Activated CD4-positive, alpha-beta memory T cell treated with anti-CD3 and anti-CD28 coated beads for 36 hours (primary cell): Measurements from ENCODE around the gene PRKACA. TPM values are rescaled to one million over a fixed set of nuclear protein-coding genes. Genes with fewer than 3 reads are reported as not detected.

Experiments
- CTCF ChIA-PET: fragments of 350-600 bp; sonication (Branson Sonifier 250); formaldehyde crosslinking; loops from one replicate; lab custom pipeline; 2021; ENCODE audit warnings: antibody characterized with exemption, inconsistent platforms; lab: Charles Lee
- POLR2A ChIA-PET: fragments of 350-600 bp; sonication (Branson Sonifier 250); formaldehyde crosslinking; loops from one replicate; lab custom pipeline; 2021; ENCODE audit warnings: antibody characterized with exemption; lab: Charles Lee
- DNase-seq: peaks from one replicate; pipeline ENCODE4 v3.0.0-alpha.2; 2020
- H3K27ac Mint-ChIP-seq: one replicate; pipeline ENCODE4 v1.8.0; 2021; ENCODE audit warnings: mixed read lengths
- H3K27me3 Mint-ChIP-seq: one replicate; pipeline ENCODE4 v1.8.0; 2021; ENCODE audit warnings: mixed read lengths
- H3K36me3 Mint-ChIP-seq: one replicate; pipeline ENCODE4 v1.8.0; 2021; ENCODE audit warnings: mixed read lengths
- H3K4me1 Mint-ChIP-seq: one replicate; pipeline ENCODE4 v1.8.0; 2021; ENCODE audit warnings: low read depth, mixed read lengths
- H3K4me3 Mint-ChIP-seq: one replicate; pipeline ENCODE4 v1.8.0; 2021; ENCODE audit warnings: mild to moderate bottlenecking, mixed read lengths
- H3K9me3 Mint-ChIP-seq: one replicate; pipeline ENCODE4 v1.8.0; 2021; ENCODE audit warnings: mixed read lengths
- intact Hi-C: fragments of 100-400 bp; cut with micrococcal nuclease; formaldehyde crosslinking; loops from one replicate; pipeline ENCODE4 v1.15.1; 2023
- total RNA-seq, 2 experiments: library from RNA; stranded (reverse); gene quantifications; one replicate each; pipeline ENCODE4 v1.2.3, GENCODE V29; 2021

Gene PRKACA
- total RNA-seq, 2 experiments from 2014 or later = 64.3 to 65.6 TPM

DNA sequence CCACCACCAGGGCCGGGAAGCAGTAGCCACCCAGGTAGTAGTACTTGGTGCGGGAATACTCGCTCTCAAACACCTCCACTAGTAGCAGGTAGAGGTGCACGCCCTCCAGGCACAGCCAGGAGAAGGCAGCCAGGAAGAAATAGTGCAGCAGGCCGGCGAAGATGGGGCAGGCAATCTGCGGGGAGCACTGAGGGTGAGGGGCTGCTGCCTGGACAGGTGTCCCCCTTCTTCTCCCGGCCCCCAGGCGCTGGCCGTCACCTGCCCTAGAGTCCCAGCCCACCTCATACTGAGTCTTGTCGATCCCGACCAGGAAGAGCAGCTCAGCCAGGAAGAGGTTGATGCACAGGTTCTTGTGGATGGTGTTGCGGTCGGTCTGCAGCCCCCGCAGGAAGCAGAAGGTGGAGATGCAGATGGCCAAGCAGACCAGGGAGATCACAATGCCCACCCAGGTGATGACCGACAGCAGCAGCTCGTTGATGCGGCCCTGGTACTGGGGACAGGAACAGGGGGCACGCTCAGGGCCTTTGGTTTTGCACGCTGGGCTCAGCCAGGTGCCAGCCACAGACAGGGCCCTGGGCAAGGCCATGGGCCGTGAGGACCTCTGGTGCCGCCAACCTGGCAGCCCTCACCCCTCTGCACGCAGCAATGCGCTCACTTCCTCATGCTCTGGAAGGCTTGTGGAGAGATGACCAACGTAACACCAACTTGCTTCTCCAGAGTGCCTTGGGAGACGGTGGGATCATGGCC is 39.6 kb upstream of the PRKACA start:
- no peaks in the 10 kb centered on the region for H3K9me3 Mint-ChIP-seq
- ChIA-PET CTCF (interaction anchor here (2.4 kb wide), 1 partner anchor 20 kb away, joined by 12 read pairs; the partner anchor contains the start of gene ASF1B), POLR2A (no interaction called here)
- peaks cover 13% of the 10 kb centered on the region for H3K36me3 Mint-ChIP-seq
- DNase-seq = no peak
- intact Hi-C loops = no loop called here
- no peak overlapping the region for H3K27ac Mint-ChIP-seq
- no peaks in the 10 kb centered on the region for H3K4me1 Mint-ChIP-seq
- no peak overlapping the region for H3K4me3 Mint-ChIP-seq
- no peaks in the 10 kb centered on the region for H3K27me3 Mint-ChIP-seq

DNA sequence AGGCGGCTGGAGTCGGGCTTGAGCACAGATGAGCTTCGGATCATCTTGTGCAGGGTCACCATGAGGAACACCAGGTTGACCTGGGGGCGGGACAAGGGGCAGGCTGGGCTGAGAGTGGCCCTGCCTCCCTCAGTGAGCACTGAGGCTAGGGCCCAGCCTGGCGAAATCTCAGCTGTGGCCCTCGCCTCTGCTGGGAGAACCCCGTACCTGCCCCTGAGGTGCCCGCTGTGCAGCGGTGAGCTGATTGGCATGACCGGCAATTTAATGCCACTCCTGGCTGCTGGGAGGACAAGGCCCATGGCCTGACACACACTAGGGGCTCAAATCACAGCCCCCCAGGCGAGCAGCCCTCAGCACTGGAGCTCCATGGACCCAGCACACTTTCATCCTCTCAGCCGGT is 38.6 kb upstream of the PRKACA start:
- Mint-ChIP-seq H3K4me3 (no peak overlapping the region), H3K9me3 (no peaks in the 10 kb centered on the region), H3K27ac (no peak overlapping the region), H3K4me1 (no peaks in the 10 kb centered on the region), H3K27me3 (no peaks in the 10 kb centered on the region), H3K36me3 (peaks cover 13% of the 10 kb centered on the region)
- POLR2A ChIA-PET = no interaction called here
- intact Hi-C loops = no loop called here
- DNase-seq = no peak
- CTCF ChIA-PET = no interaction called here

DNA sequence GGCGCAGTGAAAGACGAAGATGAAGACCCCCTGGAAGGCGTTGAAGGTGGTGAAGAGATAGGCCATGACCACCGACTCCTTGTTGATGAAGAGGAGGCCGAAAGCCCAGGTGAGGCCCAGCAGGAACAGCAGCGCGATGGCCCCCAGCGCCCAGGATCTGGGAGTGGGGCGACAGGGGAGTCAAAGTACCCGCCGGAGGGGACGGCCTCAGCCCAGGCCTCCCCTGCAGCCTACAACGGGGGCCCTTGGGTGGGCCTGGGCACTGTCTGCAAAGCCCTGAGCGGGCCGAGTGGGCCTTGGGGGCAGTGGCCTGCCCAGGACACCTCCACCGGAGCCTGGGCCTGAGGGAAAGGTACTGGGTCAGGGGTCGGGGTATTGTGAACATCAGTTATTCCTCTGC is 37.8 kb upstream of the PRKACA start:
- POLR2A ChIA-PET = no interaction called here
- no peak for DNase-seq
- intact Hi-C loops = no loop called here
- Mint-ChIP-seq H3K4me3 (no peak overlapping the region), H3K27ac (no peak overlapping the region), H3K9me3 (no peaks in the 10 kb centered on the region), H3K4me1 (no peaks in the 10 kb centered on the region), H3K36me3 (peaks cover 13% of the 10 kb centered on the region), H3K27me3 (no peaks in the 10 kb centered on the region)
- CTCF ChIA-PET = no interaction called here

DNA sequence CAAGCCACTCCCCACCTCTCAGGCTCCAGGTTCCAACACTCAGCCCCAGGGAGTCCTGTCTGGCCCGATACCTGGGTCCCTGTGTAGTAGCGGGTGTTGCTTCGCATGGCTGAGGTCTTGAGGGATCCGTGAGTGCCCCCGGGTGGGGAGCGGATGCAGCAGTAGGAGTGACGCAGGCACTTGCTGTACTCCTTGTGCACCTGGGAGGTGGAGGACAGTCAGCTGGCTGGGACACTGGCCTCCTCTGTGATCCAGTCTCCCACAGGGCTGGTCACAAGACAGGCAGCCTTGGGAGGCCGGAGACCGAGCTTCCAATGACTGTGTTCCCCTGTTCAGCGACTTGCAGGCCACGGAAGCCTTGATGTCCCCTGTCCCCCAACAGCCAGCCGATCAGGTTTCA is 35.2 kb upstream of the PRKACA start:
- peak overlapping the region; percentile 18 for H3K27ac Mint-ChIP-seq
- H3K27me3 Mint-ChIP-seq = no peaks in the 10 kb centered on the region
- peaks cover 9% of the 10 kb centered on the region for H3K36me3 Mint-ChIP-seq
- no peaks in the 10 kb centered on the region for H3K9me3 Mint-ChIP-seq
- H3K4me3 Mint-ChIP-seq = no peak overlapping the region
- DNase-seq = no peak
- ChIA-PET POLR2A (no interaction called here), CTCF (no interaction called here)
- intact Hi-C loops = no loop called here
- H3K4me1 Mint-ChIP-seq = peaks cover 23% of the 10 kb centered on the region

DNA sequence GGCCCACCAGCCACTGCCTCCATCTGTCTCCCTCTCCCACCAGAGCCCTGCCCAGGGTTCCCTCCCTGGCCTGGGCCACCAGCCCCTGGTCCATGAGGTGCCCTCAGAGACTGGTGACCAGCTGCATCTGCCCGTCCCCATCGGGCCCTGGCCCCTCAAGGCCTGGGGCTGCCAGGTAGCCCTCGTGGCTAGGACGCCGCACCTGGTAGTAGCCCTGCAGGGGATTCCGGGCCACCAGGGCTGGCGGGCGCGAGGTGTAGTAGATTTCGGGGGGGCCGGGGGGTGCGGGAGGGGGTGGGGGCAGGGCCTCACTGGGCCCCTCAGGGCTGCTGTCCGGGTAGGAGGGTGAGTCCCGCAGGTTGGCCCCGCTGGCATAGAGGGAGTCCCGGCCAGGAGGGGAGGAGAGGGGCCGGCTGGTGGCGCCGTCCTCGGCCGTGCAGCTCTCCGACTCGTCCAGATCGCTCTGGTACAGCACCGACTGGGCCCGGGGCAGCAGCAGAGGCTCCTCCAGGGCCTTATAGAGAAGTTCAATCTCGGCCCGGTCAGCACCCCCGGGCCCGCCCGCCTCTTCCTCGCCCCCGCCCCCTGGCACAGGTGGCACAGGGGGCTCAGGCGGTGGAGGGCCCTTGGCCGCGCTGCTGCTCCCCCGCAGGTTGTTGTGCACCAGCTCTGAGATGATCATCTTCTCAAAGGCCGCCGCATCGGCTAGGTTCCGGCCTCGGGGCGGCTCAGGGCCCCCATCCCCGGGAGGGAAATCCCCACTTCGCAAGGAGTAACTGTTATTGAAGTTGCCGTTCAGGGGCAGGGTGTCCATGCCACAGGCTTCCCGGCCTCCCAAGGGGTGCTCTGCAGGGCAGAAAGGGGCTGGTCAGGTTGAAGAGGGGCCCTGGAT is 33.5 kb upstream of the PRKACA start:
- ChIA-PET CTCF (interaction anchor here (0.7 to 2.0 kb wide), 4 partner anchors 13 to 329 kb away, joined by 3 to 9 read pairs (median 3); partner anchors contain the start of gene ASF1B), POLR2A (no interaction called here)
- Mint-ChIP-seq H3K27ac (peak overlapping the region; percentile 28), H3K9me3 (no peaks in the 10 kb centered on the region), H3K4me3 (no peak overlapping the region), H3K4me1 (peaks cover 35% of the 10 kb centered on the region), H3K27me3 (no peaks in the 10 kb centered on the region), H3K36me3 (peaks cover 3% of the 10 kb centered on the region)
- no peak for DNase-seq
- intact Hi-C loops = no loop called here

DNA sequence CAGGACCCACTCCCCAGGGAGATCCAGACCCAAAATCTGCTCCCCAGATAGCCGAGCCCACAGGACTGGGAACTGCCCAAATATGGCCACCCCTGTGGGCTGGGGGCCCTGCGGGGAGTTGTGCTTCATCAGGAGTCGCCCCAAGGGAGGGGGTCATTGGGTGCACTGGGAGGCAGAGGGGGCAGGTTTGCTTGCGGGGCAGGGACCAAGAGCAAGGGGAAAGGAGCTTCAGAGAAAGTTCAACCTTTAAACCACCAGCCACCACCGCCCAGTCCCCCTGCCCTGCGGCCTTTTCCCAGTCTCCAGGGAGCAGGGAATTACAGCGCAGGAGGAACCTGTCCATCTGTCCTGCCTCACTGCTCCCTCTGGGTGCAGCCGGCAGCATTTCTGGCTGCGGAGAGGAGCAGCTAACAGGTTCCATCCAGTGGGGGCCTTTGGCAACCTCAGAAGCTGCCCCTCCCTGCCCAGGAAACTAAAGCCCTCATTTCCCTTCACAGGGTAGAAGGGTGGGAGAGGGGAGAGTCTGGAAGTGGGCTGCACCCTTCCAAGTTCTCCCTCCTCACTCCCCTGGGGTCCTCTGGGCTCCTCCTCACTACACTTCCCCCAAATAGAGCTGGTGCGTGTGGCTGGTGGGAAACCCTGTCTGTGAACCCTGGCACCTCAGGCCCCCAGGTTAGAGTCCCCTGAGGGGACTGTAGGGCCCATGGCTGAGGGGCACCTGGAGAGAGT is 32.6 kb upstream of the PRKACA start:
- H3K27me3 Mint-ChIP-seq = no peaks in the 10 kb centered on the region
- peaks cover 38% of the 10 kb centered on the region for H3K4me1 Mint-ChIP-seq
- ChIA-PET CTCF (interaction anchor here (0.8 to 2.0 kb wide), 4 partner anchors 13 to 330 kb away, joined by 3 to 9 read pairs (median 3); partner anchors contain the start of gene ASF1B), POLR2A (no interaction called here)
- DNase-seq = peak; percentile 26
- intact Hi-C loops = no loop called here
- peaks cover 3% of the 10 kb centered on the region for H3K36me3 Mint-ChIP-seq
- no peaks in the 10 kb centered on the region for H3K9me3 Mint-ChIP-seq
- H3K4me3 Mint-ChIP-seq = no peak overlapping the region
- peak overlapping the region; percentile 92 for H3K27ac Mint-ChIP-seq

DNA sequence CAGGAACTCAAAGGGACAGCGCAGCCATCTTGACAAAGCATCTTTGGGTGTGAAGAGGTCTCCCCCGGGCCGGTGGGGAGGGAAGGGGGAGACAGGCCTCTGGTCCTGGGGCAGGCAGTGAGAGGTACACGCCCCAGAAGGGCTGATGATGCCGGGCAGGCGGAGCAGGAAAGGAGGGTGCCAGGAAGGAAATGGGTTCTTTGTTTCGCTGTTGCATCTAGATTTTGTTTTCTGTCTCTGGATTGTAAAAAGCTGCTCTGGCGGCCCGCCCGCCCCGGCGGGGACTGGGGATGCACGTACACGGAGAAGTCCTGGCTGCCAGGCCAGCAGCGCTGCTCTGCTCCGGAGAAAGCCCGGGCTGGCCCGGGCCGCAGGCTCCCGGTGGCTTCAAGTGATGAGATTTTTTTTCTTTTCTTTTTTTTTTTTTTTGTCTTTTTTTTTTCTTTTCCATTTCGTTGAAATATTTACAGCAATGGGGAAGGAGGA is 32.0 kb upstream of the PRKACA start:
- CTCF ChIA-PET = interaction anchor here (1.1 to 2.0 kb wide), 2 partner anchors 13 to 199 kb away, joined by 3 to 9 read pairs; partner anchors contain the start of gene ASF1B
- intact Hi-C loops = loop anchor here (10.0 kb wide), 1 partner anchor 45 kb away; no protein-coding TSS in a partner anchor
- peak overlapping the region; percentile 92 for H3K27ac Mint-ChIP-seq
- peaks cover 3% of the 10 kb centered on the region for H3K36me3 Mint-ChIP-seq
- POLR2A ChIA-PET = no interaction called here
- H3K27me3 Mint-ChIP-seq = no peaks in the 10 kb centered on the region
- peak overlapping the region; percentile 55 for H3K4me3 Mint-ChIP-seq
- DNase-seq = peak; percentile 63
- H3K9me3 Mint-ChIP-seq = no peaks in the 10 kb centered on the region
- H3K4me1 Mint-ChIP-seq = peaks cover 38% of the 10 kb centered on the region

DNA sequence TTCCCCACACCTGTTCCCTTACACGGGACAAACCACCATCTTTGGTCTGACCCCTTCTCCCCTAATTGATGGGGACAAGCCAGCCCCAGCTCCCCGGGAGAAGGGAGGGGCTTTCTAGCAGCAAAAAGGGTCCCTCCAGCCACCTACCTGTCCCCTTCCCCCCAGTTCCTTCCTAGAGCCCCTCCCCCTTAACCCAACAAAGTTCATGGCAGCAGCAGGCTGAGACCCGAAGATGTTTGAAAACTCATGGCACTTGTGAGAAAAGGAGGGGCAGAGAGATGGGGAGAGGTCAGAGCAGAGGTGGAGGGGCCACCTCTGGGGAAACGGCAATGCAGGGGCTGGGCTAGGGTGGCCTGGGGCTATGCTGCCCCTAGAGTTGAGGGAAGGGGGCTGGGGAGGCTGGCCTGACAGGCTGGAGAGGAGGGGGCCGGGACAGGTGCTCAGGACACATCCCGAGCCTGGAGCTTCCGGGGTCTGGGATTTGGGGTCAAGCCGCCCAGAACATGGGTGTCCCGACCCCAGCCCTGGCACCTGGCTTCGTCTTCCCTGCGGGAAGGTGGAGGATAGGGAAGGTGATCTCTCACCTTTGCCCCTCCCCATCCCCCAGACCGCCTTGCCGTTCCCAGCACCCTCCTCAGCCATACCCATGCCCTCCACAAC is 31.3 kb upstream of the PRKACA start:
- CTCF ChIA-PET = interaction anchor here (0.8 to 4.6 kb wide), 7 partner anchors 9 to 331 kb away, joined by 3 to 30 read pairs (median 7); partner anchors contain the start of genes ADGRE5 and ASF1B
- no peaks in the 10 kb centered on the region for H3K9me3 Mint-ChIP-seq
- peak overlapping the region; percentile 55 for H3K4me3 Mint-ChIP-seq
- intact Hi-C loops = loop anchor here (10.0 kb wide), 1 partner anchor 46 kb away; no protein-coding TSS in a partner anchor
- H3K4me1 Mint-ChIP-seq = peaks cover 38% of the 10 kb centered on the region
- POLR2A ChIA-PET = interaction anchor here (1.0 to 1.7 kb wide), 2 partner anchors 13 to 19 kb away, joined by 3 to 6 read pairs; partner anchors contain the start of gene ASF1B
- H3K27ac Mint-ChIP-seq = peak overlapping the region; percentile 92
- peaks cover 3% of the 10 kb centered on the region for H3K36me3 Mint-ChIP-seq
- no peak for DNase-seq
- H3K27me3 Mint-ChIP-seq = no peaks in the 10 kb centered on the region

DNA sequence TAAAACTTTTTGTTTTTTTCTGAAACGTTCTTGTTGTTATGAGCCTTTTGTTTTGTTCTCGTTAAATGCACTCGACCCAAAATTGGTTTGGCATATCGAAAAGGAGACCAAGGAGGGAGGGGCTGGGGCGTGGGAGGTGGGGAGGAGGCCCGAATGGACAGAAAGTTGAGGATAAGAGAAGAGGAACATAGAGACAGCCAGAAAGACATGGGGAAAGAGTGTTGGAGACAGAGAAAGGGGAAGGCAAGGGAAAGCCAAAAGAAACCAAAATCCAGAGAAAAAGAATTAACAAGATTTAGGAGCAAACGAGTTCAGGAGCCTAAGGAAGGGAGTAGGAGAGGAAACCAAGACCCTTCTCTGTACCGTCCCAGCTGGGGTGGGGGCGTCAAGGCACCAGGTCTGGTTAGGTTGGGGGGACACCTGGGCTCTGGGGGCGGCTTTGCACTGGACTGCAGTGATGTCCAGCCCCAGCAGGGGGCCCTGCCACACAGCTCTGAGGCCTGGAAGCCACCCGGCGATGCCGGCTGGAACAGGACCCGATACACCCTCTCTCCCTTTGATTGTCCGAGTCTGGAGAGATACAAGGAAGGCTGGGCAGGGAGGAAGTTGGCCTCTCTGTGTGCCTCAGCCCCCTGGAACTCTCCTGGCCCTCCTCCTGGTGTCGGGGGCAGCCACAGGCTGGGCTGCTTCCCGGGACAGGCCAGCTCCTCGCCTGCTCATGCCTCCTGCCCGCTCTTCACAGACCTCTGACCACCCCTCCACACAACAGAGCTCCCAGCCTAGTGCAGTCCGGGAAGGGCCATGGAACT is 30.4 kb upstream of the PRKACA start:
- Mint-ChIP-seq H3K27me3 (no peaks in the 10 kb centered on the region), H3K36me3 (peaks cover under 1% of the 10 kb centered on the region), H3K4me3 (no peak overlapping the region), H3K4me1 (peaks cover 38% of the 10 kb centered on the region), H3K9me3 (no peaks in the 10 kb centered on the region), H3K27ac (peak overlapping the region; percentile 92)
- ChIA-PET POLR2A (interaction anchor here (1.0 to 1.7 kb wide), 2 partner anchors 12 to 20 kb away, joined by 3 to 6 read pairs; partner anchors contain the start of gene ASF1B), CTCF (interaction anchor here (0.8 to 4.6 kb wide), 8 partner anchors 9 to 332 kb away, joined by 3 to 30 read pairs (median 4); partner anchors contain the start of genes ADGRE5 and ASF1B)
- DNase-seq = peak; percentile 73
- intact Hi-C loops = loop anchor here (10.0 kb wide), 1 partner anchor 47 kb away; no protein-coding TSS in a partner anchor

DNA sequence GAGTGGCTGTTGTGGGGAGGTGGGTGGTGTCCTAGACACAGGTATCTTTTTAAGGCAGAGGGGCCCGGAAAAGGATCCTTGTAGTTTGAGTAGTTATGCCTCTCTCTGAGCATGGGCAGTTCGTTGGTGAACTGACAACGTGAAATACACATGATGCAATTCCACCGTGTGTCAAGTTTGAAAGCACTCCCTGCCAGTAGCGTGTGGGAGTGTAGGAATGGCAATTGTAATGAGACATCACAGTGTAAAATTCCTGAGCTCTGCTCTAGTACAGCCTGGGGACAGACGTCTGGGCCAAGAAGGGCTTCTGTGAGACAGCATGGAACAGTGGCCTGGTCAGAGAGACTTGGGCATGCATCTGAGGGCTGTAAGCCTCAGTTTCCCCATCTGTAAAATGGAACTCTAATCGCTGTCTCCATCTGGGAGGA is 29.2 kb upstream of the PRKACA start:
- H3K27ac Mint-ChIP-seq = no peak overlapping the region
- ChIA-PET POLR2A (interaction anchor here (0.6 to 1.7 kb wide), 2 partner anchors 11 to 175 kb away, joined by 4 to 6 read pairs; partner anchors contain the start of gene ASF1B), CTCF (interaction anchor here (0.7 to 4.6 kb wide), 6 partner anchors 10 to 230 kb away, joined by 3 to 30 read pairs (median 4); partner anchors contain the start of gene ASF1B)
- intact Hi-C loops = loop anchor here (10.0 kb wide), 1 partner anchor 48 kb away; no protein-coding TSS in a partner anchor
- H3K27me3 Mint-ChIP-seq = no peaks in the 10 kb centered on the region
- no peak overlapping the region for H3K4me3 Mint-ChIP-seq
- H3K4me1 Mint-ChIP-seq = peaks cover 40% of the 10 kb centered on the region
- no peaks in the 10 kb centered on the region for H3K9me3 Mint-ChIP-seq
- no peaks in the 10 kb centered on the region for H3K36me3 Mint-ChIP-seq
- no peak for DNase-seq
